Activated CD8-positive, alpha-beta memory T cell treated with anti-CD3 and anti-CD28 coated beads for 36 hours (primary cell): ENCODE measurements around the gene OBSCN. TPM values are rescaled to one million over a fixed set of nuclear protein-coding genes. Genes with fewer than 3 reads are reported as not detected.
"Not testable (repeated sequence)": the region's sequence is repeated elsewhere in the genome, so short reads cannot be mapped to it uniquely, and the experiment has no call there.

Source experiments
- CTCF ChIA-PET: fragments of 350-600 bp; sonication (Branson Sonifier 250); formaldehyde crosslinking; loops from one replicate; lab custom pipeline; 2021; ENCODE audit warnings: antibody characterized with exemption; lab: Charles Lee
- POLR2A ChIA-PET: fragments of 350-600 bp; sonication (Branson Sonifier 250); formaldehyde crosslinking; loops from one replicate; lab custom pipeline; 2021; ENCODE audit warnings: antibody characterized with exemption; lab: Charles Lee
- total RNA-seq, 2 experiments: library from RNA; stranded (reverse); gene quantifications; one replicate each; pipeline ENCODE4 v1.2.3, GENCODE V29; 2021

Gene OBSCN
- total RNA-seq, 2 experiments from 2014 or later: 8.3 to 10.1 TPM

DNA sequence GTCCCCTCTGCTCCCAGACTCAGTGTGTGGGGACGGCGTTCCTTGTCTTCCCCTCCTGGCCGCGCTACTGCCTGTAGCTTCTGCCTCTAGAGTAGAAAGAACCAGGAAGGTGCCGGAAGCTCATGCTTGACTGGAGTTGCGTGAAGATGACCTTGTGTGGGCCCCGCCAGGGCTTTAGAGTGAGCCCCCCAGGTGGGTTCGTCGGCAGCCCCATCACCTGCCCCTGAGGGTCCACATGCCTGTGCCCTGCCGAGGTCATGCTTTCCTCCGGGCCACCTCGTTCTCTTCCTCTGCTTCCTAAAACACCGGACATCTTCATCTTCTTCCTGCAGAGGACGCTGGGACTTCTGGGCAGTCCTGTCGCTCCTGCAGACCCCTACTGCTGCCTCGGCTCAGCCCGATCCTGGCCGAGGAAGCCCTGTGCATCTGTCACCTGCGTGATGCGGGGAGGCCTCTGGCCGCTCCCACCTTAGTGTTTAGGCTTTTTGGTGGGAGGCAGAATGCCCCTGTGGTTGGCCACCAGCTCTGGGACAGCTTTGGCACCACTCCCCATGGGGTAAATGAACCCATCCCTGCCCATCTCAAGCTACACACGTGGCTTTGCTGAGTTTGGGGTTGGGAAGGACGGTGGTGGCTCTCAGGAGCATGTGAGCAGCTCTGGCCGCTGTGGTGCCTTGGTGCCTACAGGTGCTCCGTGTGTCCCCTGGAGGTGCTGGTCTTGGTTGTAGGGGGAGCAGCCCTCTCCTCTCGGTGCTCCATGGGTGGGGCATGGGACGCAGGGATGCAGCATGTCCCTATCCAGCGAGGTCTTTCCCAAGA, 12.3 kb downstream of the OBSCN start:
- ChIA-PET POLR2A (no interaction called here), CTCF (no interaction called here)

DNA sequence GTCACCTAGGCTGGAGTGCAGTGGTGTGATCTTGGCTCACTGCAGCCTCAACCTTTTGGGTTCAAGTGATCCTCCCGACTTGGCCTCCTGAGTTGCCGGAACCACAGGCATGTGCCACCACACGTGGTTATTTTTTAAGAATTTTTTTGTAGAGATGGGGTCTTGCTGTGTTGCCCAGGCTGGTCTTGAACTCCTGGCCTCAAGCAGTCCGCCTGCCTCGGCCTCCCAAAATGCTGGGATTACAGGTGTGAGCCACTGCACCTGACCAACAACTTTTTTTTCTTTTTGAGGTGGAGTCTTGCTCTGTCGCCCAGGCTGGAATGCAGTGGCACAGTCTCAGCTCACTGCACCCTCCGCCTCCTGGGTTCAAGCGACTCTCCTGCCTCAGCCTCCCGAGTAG, 13.3 kb downstream of the OBSCN start:
- CTCF ChIA-PET, POLR2A ChIA-PET: not testable (repeated sequence)

DNA sequence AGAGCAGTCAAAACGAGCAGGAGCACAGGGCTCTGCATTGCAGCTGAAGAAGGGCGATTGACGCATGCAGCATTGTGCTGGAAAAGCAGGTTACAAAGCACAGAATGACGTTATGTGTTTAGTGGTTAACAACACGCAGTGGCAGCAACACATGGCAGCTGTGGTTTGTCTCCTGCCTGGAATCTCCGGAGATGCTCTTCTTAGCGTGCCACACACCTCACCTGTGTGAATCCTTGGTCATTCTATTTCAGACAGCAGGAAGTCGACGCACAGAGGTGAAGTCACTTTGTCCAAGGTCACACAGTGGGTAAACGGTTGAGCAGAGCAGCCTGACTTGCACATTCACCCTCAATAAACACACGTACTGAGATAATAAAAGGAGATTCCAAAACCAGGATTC, 14.7 kb downstream of the OBSCN start:
- ChIA-PET POLR2A (no interaction called here), CTCF (interaction anchor here (1.0 kb wide), 1 partner anchor 9 kb away, joined by 3 read pairs; no protein-coding TSS in a partner anchor)

DNA sequence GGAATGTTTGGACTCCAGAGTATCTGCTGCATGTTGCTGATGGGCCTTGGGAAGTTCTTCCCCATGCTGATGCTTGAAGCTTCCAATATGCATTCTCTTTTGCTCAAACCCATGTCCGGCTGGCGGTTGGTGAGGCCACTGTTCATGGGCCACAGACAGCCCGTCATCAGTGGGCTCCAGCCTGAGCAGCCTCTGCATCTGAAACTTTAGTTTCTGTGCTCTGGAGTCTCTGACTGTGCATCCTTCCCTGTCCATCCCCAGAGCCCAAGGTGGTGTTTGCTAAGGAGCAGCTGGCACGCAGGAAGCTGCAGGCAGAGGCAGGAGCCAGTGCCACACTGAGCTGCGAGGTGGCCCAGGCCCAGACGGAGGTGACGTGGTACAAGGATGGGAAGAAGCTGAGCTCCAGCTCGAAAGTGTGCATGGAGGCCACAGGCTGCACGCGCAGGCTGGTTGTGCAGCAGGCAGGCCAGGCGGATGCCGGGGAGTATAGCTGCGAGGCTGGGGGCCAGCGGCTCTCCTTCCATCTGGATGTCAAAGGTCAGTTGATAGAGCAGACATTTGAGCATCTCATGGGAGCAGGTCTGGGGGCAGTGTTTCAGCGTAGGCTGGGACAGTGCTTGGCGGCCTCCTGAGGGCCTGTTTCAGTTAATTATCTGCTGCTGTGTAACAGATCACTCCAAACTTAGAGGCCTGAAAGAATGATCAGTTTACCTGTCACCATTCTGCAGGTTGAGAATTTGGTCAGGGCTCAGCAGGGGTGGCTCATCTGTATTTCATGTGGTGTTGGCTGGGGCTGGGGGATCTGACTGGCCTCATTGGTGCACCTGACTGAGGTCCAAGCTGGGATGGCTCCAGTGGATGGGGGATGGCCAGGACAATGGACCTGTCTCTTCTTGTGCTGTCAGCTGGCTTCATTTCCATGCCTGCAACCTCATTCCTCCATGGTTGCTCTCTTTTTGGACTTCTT, 16.6 kb downstream of the OBSCN start:
- CTCF ChIA-PET: no interaction called here
- POLR2A ChIA-PET: no interaction called here

DNA sequence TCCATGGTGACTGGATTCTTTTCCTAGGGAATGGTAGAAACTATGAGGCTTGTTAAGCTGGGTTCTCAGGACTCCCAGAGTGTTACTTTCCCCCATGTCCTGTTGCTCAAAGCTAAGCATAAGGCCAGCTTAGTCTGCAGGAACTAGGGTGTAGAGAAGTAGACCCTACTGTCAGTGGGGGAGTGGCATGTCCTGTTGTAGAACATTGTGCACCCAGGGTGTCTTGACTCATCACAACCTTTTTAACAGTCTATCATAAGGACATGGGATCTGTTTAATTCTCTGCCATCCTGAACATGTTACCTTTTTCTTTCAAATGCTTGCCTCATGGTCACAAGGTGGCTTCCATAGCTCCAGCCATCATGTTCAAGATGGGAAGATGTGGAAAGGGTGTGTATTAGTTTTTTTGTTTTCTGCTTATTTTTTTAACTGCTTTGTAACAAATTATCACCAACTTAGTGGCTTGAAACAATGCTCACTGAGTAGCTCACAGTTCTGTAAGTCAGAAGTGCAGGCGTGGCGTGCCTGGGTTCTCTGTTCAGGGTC, 17.4 kb downstream of the OBSCN start:
- ChIA-PET POLR2A (no interaction called here), CTCF (no interaction called here)

DNA sequence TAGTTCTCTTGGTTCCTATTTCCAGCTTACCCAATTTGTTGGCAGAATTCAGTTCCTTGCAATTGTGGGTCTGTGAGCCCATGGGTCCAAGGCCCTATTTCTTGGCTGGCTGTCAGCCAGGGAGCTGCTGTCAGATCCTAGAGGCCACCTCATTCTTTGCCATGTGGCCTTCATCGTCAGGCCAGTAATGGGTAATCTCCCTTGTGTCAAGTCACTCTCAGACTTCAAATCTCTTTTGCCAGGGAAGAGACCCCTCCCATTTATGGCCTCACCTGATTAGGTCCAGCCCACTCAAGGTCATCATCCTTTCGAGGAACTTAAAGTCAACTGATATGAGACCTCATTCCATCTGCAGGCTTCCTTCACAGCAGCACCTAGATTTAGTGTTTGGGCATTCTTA, 17.9 kb downstream of the OBSCN start:
- ChIA-PET CTCF (no interaction called here), POLR2A (no interaction called here)

DNA sequence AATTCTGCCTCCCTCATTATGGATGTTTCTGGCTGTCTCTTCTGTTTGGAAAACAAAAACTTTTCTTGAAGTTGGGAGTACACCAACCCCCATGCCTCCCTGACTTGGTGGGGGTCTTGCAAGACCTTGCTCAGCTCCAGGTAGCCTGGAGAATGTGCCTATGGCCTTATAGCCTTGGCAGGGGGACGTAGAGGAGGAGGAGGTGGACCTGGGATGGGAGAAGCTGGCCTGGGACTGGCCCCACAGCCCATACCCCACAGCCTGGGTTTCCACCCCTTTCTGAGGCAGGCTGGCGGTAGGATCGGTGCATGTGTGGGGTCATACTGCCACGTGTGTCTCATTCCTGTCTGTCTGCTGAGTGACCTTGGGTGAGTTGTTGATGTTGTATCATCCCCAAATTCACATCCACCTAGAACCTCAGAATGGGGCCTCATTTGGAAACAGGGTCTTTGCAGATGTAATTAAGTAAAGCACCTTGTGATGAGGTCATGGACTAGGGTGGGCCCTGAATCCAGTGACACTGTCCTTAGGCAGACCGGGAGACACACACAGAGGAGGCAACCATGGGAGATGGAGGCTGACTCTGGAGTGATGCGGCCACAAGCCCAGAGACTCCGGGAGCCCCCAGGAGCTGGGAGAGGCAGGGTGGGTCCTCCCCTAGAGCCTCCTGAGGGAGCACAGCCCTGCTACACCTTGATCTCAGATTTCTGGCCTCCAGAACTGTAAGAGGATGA, 18.5 kb downstream of the OBSCN start:
- CTCF ChIA-PET: no interaction called here
- POLR2A ChIA-PET: no interaction called here

DNA sequence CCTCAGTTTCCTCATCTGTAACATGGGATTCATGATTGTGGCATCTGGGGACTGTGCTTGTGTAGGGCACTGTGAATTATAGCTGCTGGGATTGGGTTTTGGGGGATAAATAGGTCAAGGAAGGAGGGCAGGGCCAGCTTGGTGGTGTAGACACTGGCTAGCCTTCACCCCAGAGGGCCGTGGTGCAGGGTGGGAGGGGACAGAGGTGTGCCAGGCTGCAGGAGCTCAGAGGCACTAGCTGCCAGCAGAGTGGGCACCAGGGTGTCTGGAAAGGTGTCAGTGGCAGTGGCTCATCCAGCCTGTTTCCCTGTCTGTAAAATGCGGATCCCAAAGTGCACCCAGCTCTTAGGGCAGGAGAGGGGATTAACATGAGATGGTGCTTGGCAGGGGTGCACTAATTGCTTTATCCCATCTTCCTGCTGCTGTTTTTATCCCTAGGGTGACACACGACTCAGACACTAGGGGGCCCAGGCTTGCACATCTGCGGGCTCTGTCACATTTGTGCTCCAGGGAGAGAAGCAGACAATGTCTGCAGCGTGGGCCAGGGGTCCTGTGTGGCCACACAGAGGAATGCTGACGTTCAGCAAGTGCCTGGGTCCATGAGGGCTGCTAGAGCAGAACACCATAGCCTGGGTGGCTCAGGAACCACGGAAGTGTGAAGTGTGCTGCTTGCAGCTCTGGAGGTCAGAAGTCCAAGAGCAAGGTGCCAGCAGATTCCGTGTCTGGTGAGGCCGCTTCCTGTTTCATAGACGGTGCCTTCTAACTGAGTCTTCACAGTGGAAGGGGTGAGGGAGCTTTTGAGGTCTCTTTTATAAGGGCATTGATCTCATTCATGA, 19.3 kb downstream of the OBSCN start:
- ChIA-PET POLR2A (no interaction called here), CTCF (no interaction called here)

DNA sequence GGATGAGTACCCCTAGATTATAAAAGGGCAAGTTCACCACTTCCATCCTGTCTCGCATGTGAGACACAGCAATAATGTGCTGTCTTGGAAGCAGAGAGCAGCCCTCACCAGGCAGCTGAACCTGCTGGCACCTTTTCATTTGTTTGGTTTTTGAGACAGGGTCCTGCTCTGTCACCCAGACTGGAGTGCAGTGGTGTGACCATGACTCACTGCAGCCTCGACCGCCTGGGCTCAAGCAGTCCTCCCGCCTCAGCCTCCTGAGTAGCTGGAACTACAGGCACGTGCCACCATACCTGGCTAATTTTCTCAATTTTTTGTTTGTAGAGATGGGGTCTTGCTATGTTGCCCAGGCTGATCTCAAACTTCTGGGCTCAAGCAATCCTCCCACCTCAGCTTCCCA, 20.3 kb downstream of the OBSCN start:
- CTCF ChIA-PET, POLR2A ChIA-PET: not testable (repeated sequence)

DNA sequence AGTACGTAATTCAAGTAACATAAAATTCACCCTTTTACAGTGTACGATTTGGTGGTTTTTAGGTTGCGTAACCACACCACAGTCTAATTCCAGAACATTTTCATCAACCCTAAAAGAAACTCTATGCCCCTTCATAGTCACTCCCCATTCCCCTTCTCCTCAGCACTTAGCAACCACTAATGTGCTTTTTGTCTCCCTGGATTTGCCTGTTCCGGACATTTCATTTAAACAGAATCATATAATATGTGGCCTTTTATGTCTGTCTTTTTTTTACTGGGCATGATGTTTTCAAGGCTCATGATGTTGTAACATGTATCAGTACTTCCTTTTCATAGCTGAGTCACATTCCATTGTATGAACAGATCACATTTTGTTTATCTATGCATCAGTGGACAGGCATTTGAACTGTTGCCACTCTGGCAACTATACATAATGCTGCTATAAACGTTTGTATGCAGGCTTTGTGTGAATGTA, 20.8 kb downstream of the OBSCN start:
- ChIA-PET POLR2A (no interaction called here), CTCF (no interaction called here)

DNA sequence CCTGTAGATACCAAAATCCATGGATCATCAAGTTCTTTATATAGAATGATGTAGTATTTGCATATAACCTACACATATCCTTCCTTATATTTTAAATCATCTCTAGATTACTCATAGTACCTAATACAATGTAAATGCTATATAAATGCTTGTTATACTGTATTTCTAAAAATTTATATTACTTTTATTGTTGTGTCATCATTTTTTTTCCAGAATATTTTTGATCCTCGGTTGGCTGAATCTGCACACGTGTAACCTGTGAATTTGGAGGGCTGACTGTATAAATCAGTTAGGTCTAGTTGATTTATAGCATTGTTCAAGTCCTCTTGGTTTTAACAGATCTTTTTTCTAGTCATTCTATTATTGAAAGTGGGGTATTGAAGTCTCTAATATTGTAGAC, 23.3 kb downstream of the OBSCN start:
- CTCF ChIA-PET: interaction anchor here (0.6 kb wide), 1 partner anchor 226 kb away, joined by 3 read pairs; a partner anchor contains a TSS
- POLR2A ChIA-PET: no interaction called here

DNA sequence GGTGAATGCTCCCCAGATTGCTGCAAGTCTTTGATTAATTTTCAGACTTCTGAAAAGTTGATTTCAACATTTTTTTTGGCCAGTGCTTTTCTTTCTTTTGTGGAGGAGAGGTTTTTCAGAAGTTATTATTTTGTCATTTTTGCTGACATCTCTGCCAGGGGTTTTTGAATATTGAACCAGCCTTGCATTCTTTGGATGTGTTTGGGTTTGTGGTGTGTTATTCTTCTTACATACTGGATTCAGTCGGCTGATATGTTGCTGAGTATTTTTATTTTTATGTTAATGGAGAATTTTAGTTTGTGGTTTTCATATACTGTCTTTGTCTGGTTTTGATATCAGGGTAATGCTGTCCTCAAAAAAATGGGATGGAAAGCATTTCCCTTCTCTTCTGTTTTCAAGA, 25.3 kb downstream of the OBSCN start:
- ChIA-PET POLR2A (no interaction called here), CTCF (no interaction called here)

DNA sequence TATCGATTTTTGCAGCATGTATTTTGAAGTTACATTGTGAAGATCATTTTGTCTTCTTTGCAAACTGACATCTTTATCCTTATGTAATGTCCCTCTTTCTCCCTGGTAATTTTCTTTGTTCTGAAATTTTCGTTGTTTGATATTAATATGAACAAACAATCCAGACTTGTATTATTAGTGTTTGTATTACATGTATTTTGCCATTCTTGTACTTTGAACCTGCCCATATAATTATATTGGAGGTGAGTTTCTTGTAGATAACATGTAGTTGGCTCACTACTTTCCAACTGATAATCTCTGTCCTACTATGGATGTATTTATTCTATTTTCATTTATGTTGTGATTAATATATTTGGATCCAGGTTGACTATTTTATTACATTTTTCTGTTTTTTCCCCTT, 27.1 kb downstream of the OBSCN start:
- CTCF ChIA-PET: no interaction called here

DNA sequence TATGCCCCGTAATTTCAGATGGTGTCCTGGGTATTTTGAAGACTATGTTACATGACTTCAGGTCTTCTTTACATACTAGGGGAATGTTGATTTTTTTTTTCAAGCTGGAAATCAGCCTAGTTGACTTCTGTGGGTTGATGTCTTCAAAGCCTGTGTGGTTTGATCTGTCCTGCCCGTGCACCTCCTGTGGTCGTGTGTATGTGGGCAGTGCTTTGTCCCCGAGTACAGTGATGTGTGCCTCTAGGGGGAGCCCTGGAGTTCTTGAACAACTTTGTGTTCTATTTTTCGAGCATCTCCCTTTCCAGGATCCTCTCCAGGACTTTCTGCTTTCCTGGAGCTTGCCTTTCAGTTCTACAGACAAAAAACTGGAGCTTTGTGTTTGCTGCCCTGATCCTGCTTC, 28.9 kb downstream of the OBSCN start:
- CTCF ChIA-PET: no interaction called here
- POLR2A ChIA-PET: interaction anchor here (0.7 kb wide), 1 partner anchor 168 kb away, joined by 5 read pairs; no protein-coding TSS in a partner anchor

More for the DNA sequence above, 27.1 kb downstream of the OBSCN start:
- POLR2A ChIA-PET: no interaction called here

DNA sequence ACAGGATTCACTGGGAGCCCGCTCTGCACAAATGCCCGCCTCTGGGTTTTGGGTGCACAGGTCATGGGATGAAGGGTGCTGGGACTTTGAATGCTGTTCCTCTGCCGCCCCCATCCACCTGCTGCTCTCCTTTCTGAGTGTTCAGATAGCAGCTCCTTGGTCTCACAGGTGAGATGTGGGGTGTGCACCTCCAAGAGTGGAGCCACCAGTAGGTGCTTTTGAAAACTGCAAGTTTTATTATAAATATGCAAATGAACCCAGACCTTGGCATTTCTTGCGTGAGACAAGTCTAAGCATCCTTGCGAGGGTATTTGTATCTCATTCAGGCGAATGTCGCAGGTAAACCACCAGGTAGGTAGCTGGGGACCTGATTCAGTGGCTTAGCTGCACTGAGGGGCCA, 30.2 kb downstream of the OBSCN start:
- ChIA-PET POLR2A (no interaction called here), CTCF (no interaction called here)

DNA sequence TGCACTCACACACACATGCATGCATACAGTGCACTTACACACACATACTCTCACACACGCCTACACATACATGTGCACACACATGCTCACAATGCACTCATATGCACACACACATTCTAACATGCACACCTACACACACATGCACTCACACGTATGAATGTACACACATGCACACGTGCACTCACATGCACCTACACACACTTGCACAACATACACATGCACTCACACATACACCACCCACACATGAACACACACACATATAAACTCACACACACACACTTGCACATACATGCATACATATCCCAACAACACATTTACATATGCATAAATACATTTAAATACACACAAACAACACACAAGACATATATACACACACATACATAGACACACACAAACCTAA, 30.6 kb downstream of the OBSCN start:
- CTCF ChIA-PET: no interaction called here

DNA sequence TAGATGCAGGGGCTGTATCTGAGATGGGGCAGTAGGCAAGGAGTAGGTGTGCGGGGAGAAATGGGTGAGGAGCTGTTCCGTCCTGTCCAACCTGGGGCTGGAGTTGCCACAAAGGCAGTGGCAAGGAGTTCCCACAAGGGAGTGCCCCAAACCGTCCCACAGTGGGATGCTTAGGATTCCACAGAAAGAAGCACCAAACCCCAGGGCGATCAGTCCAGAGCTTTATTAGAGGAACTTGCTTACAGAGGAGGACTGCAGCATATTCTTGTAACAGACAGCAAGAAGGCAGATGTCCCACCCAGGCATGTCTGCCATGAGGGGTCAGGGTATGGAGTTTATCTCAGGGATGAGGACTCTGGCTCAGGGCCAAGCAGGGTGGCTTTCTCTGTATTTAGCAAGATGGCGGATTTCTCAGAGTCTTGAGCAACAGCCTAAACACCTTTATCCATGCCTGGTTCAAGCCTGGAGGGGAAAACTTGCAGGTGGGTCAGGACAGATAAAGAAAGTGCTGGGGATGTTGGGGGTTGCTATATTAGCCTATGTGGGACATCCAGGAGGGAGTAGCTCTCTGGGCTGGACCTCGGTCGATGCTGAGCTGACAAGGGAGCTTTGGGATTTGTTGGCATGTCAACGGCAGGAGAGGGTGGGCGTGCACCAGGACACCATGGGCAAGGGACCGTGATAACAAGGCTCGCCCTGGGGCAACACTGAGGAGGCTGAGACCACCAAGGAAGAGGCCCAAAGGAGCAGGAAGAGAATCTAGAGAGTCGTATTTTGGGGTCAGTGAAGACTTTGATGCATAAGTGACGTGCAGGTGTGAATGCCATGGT, 32.8 kb downstream of the OBSCN start:
- CTCF ChIA-PET: no interaction called here
- POLR2A ChIA-PET: no interaction called here

More for the DNA sequence above, 30.6 kb downstream of the OBSCN start:
- POLR2A ChIA-PET: no interaction called here

DNA sequence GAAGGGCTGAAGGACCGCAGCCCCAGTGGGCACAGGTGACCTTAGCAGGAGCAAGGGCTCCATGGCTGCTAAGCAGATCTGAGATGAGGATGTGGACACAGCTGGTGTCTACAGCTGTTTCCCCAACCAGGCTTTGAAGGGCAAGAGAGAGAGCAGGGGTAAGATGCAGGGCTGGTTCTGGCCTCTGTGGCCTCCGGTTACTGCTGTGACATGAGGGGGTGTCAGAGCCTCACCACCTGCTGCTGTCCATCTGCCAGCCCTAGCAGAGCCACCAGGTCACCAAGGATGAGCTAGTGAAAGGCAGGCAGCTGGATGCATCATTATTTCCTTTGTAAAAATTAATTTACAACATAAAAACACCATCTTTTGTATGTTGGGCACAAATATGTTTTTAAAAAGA, 33.4 kb downstream of the OBSCN start:
- CTCF ChIA-PET: no interaction called here
- POLR2A ChIA-PET: no interaction called here
